ENCODE results near the gene ATP11A. TPM values are rescaled to one million over a fixed set of nuclear protein-coding genes. Genes with fewer than 3 reads are reported as not detected.
A peak's percentile ranks its signal among the peaks of the same experiment; 100 is the strongest.

ATP11A gene
- total and polyA plus RNA-seq, 9 of the 15 experiments (the other 6 are each of a cell fraction or from before 2014, with no cell fraction given), result 0.38 to 34.2 (median 4.2) TPM

- FAIRE-seq, result no peak
These were observed 119.8 kb downstream of the ATP11A start for GRCh38 chr13:112809332-112810315.

DNA sequence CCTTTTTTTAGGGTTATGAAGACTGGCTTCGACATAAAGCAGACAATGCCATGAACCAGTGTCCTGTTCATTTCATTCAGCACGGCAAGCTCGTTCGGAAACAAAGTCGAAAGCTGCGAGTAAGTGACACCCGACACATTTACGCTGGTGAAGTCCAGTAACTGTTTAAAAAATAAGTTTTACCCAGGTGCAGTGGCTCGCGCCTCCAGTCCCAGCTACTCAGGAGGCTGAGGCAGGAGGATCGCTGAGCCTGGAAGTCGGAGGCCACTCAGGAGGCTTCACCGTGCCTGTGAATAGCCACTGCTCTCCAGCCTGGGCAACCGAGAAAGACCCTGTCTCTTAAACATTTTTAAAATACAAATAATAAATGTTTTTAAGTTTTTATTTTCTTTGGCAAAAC is 120.8 kb downstream of the ATP11A start:
- no peak overlapping the region for H2AFZ ChIP-seq (ENCODE audit: low read depth, low read length)
- no peaks in the 10 kb centered on the region for H3K79me2 ChIP-seq (ENCODE audit: control insufficient read depth, insufficient read depth, low read length)
- no peaks in the 10 kb centered on the region for H3K9me1 ChIP-seq (ENCODE audit: control insufficient read depth, insufficient read depth, low read length)
- BruUV-seq (replicated peaks), result no TSS peak
- in situ Hi-C loops (cut with MboI) (no loop called here), intact Hi-C loops (cut with micrococcal nuclease) (no loop called here)
- FAIRE-seq (no peak), DNase-seq (ENCODE audit: extremely low read depth in 1 of 4, low spot score in 3 of 4) (no peak), ATAC-seq (no peak)
- 91% methylated on average over 9 of the region's 14 CpGs for WGBS (ENCODE audit: insufficient coverage, low coverage, missing lambda C conversion rate)
- no peak overlapping the region for H3K4me2 ChIP-seq (ENCODE audit: insufficient read depth, low read length)
- ChIA-PET POLR2A (no interaction called here), CTCF (ENCODE audit: low intra/inter-chr PET ratio) (no interaction called here)
- no peak overlapping the region for H3K9ac ChIP-seq (ENCODE audit: insufficient read depth in 1 of 2, low read depth in 2 of 2, low read length in 2 of 2)
- no peaks in the 10 kb centered on the region for H4K20me1 ChIP-seq (replicated peaks; ENCODE audit: control insufficient read depth, insufficient read depth, low read length)
- H3K4me1 ChIP-seq (replicated peaks in 1 of 2; ENCODE audit: control insufficient read depth in 2 of 2, insufficient read depth in 2 of 2, low read length in 2 of 2), result no peaks in the 10 kb centered on the region
- no peak overlapping the region for H3K4me3 ChIP-seq
- peaks cover 19% of the 10 kb centered on the region; the same call in 2 of the 3 replicates for H3K36me3 ChIP-seq (ENCODE audit: control insufficient read depth, insufficient read depth, low read length)
- no peak overlapping the region for H3K27ac ChIP-seq (ENCODE audit: extremely low read depth, low read depth, low read length)
- no peaks in the 10 kb centered on the region for H3K27me3 ChIP-seq (ENCODE audit: control insufficient read depth in 2 of 2, insufficient read depth in 2 of 2, low read length in 2 of 2)
- no peaks in the 10 kb centered on the region for H3K9me3 ChIP-seq (replicated peaks; ENCODE audit: control insufficient read depth, insufficient read depth, low read depth, low read length)
- TF ChIP-seq TSHZ1 (CRISPR knock-in tag; IDR thresholded peaks at IDR 0.05) (no peak), ZC3H11A (IDR thresholded peaks at IDR 0.05; ENCODE audit: low read depth, low read length) (no peak), GABPB2 (CRISPR knock-in tag; conservative IDR thresholded peaks at IDR 0.05) (no peak), CBX1 (IDR thresholded peaks at IDR 0.05; ENCODE audit: low read depth) (no peak), ZNF584 (CRISPR knock-in tag; IDR thresholded peaks at IDR 0.05; ENCODE audit: low read depth) (no peak), HMG20B (CRISPR knock-in tag; IDR thresholded peaks at IDR 0.05) (no peak), MAFF (IDR thresholded peaks at IDR 0.05; ENCODE audit: low read length) (no peak)
- TF ChIP-seq, protein P1, sequence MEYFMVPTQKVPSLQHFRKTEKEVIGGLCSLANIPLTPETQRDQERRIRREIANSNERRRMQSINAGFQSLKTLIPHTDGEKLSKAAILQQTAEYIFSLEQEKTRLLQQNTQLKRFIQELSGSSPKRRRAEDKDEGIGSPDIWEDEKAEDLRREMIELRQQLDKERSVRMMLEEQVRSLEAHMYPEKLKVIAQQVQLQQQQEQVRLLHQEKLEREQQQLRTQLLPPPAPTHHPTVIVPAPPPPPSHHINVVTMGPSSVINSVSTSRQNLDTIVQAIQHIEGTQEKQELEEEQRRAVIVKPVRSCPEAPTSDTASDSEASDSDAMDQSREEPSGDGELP (CRISPR knock-in tag; IDR thresholded peaks at IDR 0.05; ENCODE audit: borderline replicate concordance), result no peak

More at GRCh38 chr13:112809332-112810315, 119.8 kb downstream of the ATP11A start:
- BruUV-seq (replicated peaks), result no TSS peak
- in situ Hi-C loops (cut with MboI), result no loop called here
- no peaks in the 10 kb centered on the region for H3K79me2 ChIP-seq (ENCODE audit: control insufficient read depth, insufficient read depth, low read length)
- DNase-seq (ENCODE audit: extremely low read depth in 1 of 4, low spot score in 3 of 4), result no peak
- ATAC-seq, result no peak
- no peaks in the 10 kb centered on the region for H3K9me1 ChIP-seq (ENCODE audit: control insufficient read depth, insufficient read depth, low read length)
- peak; percentile 15; the same call in 1 of the 2 replicates for TF ChIP-seq POLR2G (IDR thresholded peaks at IDR 0.05; ENCODE audit: low read depth, low read length)
- TF ChIP-seq SPI1 (IDR thresholded peaks at IDR 0.05; ENCODE audit: borderline replicate concordance, low read depth, low read length), result no peak
- no peak overlapping the region for H2AFZ ChIP-seq (ENCODE audit: low read depth, low read length)
- WGBS (ENCODE audit: insufficient coverage, low coverage, missing lambda C conversion rate), result 96% methylated on average over 29 of the region's 40 CpGs
- H3K4me1 ChIP-seq (replicated peaks in 1 of 2; ENCODE audit: control insufficient read depth in 2 of 2, insufficient read depth in 2 of 2, low read length in 2 of 2), result no peaks in the 10 kb centered on the region
- no peaks in the 10 kb centered on the region for H4K20me1 ChIP-seq (replicated peaks; ENCODE audit: control insufficient read depth, insufficient read depth, low read length)
- no peak overlapping the region for H3K4me3 ChIP-seq
- no peak overlapping the region for H3K4me2 ChIP-seq (ENCODE audit: insufficient read depth, low read length)
- no peak overlapping the region for H3K9ac ChIP-seq (ENCODE audit: insufficient read depth in 1 of 2, low read depth in 2 of 2, low read length in 2 of 2)
- H3K27ac ChIP-seq (ENCODE audit: extremely low read depth, low read depth, low read length), result no peak overlapping the region
- POLR2A ChIA-PET, result no interaction called here
- intact Hi-C loops (cut with micrococcal nuclease), result no loop called here
- CTCF ChIA-PET (ENCODE audit: low intra/inter-chr PET ratio), result no interaction called here
- H3K36me3 ChIP-seq (ENCODE audit: control insufficient read depth, insufficient read depth, low read length), result peaks cover 14% of the 10 kb centered on the region; the same call in 1 of the 3 replicates
- H3K9me3 ChIP-seq (replicated peaks; ENCODE audit: control insufficient read depth, insufficient read depth, low read depth, low read length), result no peaks in the 10 kb centered on the region
- no peaks in the 10 kb centered on the region for H3K27me3 ChIP-seq (ENCODE audit: control insufficient read depth in 2 of 2, insufficient read depth in 2 of 2, low read length in 2 of 2)
